Gastrocnemius medialis (tissue), 4 donors: Measurements from ENCODE around the gene NCAPD3. TPM values are rescaled to one million over a fixed set of nuclear protein-coding genes. Genes with fewer than 3 reads are reported as not detected.

Source experiments
- ATAC-seq, 2 donors: fragments of 150-250 bp; one replicate each; pipeline ENCODE4 v1.9.1; 2016
- DNase-seq, 2 donors: peaks; one replicate each; pipeline ENCODE4 v3.0.0-alpha.2; 2019
- H3K27ac ChIP-seq, 4 donors: fragments of 200-600 bp; sonication (generic); 1 replicate in 1 of 4; 2 replicates in 3 of 4; pipeline ENCODE4 v1.5.1; 2016 to 2018; ENCODE audit warnings: mild to moderate bottlenecking in 2 of 4, moderate library complexity in 1 of 4
- H3K27me3 ChIP-seq, 3 donors: fragments of 200-600 bp; sonication (generic) in 2 of 3; 1 replicate in 1 of 3; 2 replicates in 2 of 3; pipeline versions ENCODE4 v1.5.1 to v1.6.0; 2016 to 2019; ENCODE audit warnings: mild to moderate bottlenecking in 1 of 3, moderate library complexity in 1 of 3
- H3K36me3 ChIP-seq, 2 donors: fragments of 200-600 bp; sonication (generic) in 1 of 2; one replicate each; pipeline ENCODE4 v1.5.1; 2017 to 2018
- H3K4me1 ChIP-seq, 2 donors: fragments of 200-600 bp; sonication (generic) in 1 of 2; one replicate each; pipeline ENCODE4 v1.5.1; 2016 to 2017; ENCODE audit warnings: mild to moderate bottlenecking in 2 of 2
- H3K4me3 ChIP-seq, 4 donors: fragments of 200-600 bp; sonication (generic) in 3 of 4; 1 replicate in 1 of 4; 2 replicates in 3 of 4; pipeline ENCODE4 v1.5.1; 2016 to 2019; ENCODE audit warnings: mild to moderate bottlenecking in 2 of 4
- H3K9me3 ChIP-seq, 3 donors: fragments of 200-600 bp; sonication (generic) in 2 of 3; 1 replicate in 1 of 3; 2 replicates in 2 of 3; pipeline ENCODE4 v1.5.1; 2016 to 2019
- POLR2A ChIP-seq, 2 donors: fragments of 450-650 bp; IDR thresholded peaks; one replicate each; pipeline ENCODE4 v1.6.1; 2017; ENCODE audit warnings: antibody characterized with exemption in 2 of 2, mild to moderate bottlenecking in 2 of 2, moderate library complexity in 2 of 2
- in situ Hi-C, 4 donors: fragments of 200-750 bp; cut with MboI; loops; one replicate each; pipeline versions ENCODE4 v1.15.0 to v1.8.0; 2017; ENCODE audit warnings: low sequenced_read_pairs in 4 of 4
- intact Hi-C: fragments of 100-400 bp; cut with DNase I; formaldehyde crosslinking; loops from one replicate; pipeline ENCODE4 v1.15.1; 2023; ENCODE audit warnings: low total_unique reads
- total RNA-seq, 4 donors: library from RNA; depleted of rRNA; stranded (reverse); fragments of >200 nt; gene quantifications; one replicate each; pipeline versions ENCODE4 v1.1.0 to v1.2.3, GENCODE V29; 2016
- TF ChIP-seq, protein P1 (sequence below), 5 experiments: fragments of 450-650 bp in 3 of 5; fragments of 200-600 bp in 2 of 5; sonication (generic) in 2 of 5; IDR thresholded peaks in 4 of 5; conservative IDR thresholded peaks in 1 of 5; 1 replicate in 4 of 5; 2 replicates in 1 of 5; pipeline ENCODE4 v1.5.1; 2016 to 2019; ENCODE audit warnings: antibody characterized with exemption in 5 of 5, mild to moderate bottlenecking in 3 of 5, moderate library complexity in 3 of 5

NCAPD3 gene
- total RNA-seq, 4 donors from 2014 or later: 3.6 to 6.7 (median 4.5) TPM

DNA sequence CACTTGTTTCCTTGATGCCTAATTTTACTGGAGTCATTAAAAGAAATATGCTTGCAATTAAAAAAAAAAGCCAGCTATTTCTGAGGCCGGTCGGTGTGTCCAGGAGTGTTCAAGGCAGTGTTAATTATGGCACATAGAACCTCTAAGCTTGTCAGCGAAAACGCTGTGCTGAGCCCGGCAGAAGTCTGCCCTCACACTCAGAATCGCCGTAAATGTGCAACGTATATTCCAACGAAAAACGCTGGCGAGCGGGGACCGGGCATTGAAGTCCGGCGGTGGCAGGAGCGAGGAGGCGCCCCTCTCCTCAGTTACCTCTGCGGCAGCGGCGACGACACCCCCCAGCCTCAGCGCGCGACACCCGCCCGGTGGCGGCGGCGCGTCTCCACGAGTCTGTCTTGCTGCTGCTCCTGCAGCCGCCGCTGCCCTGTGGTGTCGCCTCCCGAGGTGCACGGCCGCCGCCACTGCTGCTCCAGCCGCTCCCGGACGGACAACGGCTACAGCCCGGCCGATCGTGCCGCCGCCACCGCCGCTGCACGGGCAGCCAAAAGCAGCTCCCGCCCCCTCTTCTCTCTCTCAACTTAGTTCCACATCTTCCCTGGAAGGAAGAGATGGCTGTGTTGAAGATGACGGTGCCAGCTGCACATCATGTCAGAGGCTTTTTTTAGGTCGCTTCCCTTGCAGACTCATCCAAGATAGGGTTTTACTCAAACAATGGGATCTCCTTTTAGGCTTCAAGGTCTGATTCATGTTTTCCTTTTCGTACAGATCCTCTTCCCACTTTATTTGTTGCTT lies 98.9 kb downstream of the NCAPD3 start:
- no peaks in the 10 kb centered on the region for H3K36me3 ChIP-seq
- H3K27me3 ChIP-seq: peaks cover 0 to 3% (median 0%) of the 10 kb centered on the region in 3 donors
- peak in 1 of 2 donors; percentile 36 for DNase-seq
- intact Hi-C loops: loop anchor here (2.0 to 10.0 kb wide), 3 partner anchors 56 to 170 kb away; partner anchors contain the start of genes IGSF9B and JAM3
- ATAC-seq: peak; percentile 50 to 72
- peak overlapping the region; percentile 52 to 70 (median 60) for H3K27ac ChIP-seq
- H3K4me1 ChIP-seq: peaks cover 32 to 43% of the 10 kb centered on the region in 2 donors
- H3K9me3 ChIP-seq: no peaks in the 10 kb centered on the region
- H3K4me3 ChIP-seq: peak overlapping the region; percentile 52 to 59 (median 54)
- in situ Hi-C loops: loop anchor here in 3 of 4 donors (25.0 kb wide), 1 partner anchor 188 kb away; no protein-coding TSS in a partner anchor
- TF ChIP-seq POLR2A (IDR thresholded peaks at IDR 0.05): peak; percentile 20 to 21
- TF ChIP-seq, protein P1, sequence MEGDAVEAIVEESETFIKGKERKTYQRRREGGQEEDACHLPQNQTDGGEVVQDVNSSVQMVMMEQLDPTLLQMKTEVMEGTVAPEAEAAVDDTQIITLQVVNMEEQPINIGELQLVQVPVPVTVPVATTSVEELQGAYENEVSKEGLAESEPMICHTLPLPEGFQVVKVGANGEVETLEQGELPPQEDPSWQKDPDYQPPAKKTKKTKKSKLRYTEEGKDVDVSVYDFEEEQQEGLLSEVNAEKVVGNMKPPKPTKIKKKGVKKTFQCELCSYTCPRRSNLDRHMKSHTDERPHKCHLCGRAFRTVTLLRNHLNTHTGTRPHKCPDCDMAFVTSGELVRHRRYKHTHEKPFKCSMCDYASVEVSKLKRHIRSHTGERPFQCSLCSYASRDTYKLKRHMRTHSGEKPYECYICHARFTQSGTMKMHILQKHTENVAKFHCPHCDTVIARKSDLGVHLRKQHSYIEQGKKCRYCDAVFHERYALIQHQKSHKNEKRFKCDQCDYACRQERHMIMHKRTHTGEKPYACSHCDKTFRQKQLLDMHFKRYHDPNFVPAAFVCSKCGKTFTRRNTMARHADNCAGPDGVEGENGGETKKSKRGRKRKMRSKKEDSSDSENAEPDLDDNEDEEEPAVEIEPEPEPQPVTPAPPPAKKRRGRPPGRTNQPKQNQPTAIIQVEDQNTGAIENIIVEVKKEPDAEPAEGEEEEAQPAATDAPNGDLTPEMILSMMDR (IDR thresholded peaks at IDR 0.05 in 4 of 5, conservative IDR thresholded peaks at IDR 0.05 in 1 of 5): peak in 2 of 5 experiments; percentile 15 to 16

DNA sequence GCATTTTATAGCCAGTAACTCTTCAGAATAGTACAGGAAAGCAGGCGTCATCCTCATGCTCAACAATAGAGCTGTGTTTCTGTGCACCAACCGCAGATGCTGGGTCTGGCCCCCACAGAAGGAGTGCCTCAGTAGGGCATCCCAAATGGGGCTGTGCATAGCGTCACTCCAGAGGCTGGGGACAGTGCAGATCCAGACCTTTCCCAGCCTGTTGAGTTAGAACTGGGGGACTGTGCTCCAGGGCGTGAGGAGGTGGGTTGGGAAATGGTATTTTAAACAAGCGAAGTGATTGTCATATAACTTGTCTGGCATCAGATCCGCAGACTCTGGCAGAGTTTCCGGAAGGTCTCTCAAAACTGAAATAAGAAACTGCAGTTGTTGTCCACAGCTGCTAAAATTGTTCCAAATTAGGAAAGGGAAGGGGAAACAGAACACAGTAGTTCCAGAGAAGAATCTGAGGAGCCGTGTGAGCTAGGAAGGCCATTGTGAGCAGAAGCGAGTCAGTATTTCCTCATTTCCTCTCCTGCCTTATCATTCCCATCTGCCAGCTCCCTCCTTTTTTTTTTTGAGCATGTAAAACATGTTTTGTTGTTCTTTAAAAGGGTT lies 102.7 kb downstream of the NCAPD3 start:
- in situ Hi-C loops (no loop called here), intact Hi-C loops (loop anchor here (5.0 to 10.0 kb wide), 2 partner anchors 74 to 166 kb away; partner anchors contain the start of gene IGSF9B)
- H3K4me1 ChIP-seq: peaks cover 31 to 45% of the 10 kb centered on the region in 2 donors
- peaks cover 0 to 3% (median 0%) of the 10 kb centered on the region in 3 donors for H3K27me3 ChIP-seq
- peak overlapping the region; percentile 74 to 80 (median 76) for H3K27ac ChIP-seq
- ATAC-seq (peak; percentile 31 to 57), DNase-seq (no peak)
- no peaks in the 10 kb centered on the region for H3K36me3 ChIP-seq
- TF ChIP-seq, protein P1 (IDR thresholded peaks at IDR 0.05 in 4 of 5, conservative IDR thresholded peaks at IDR 0.05 in 1 of 5): no peak
- TF ChIP-seq POLR2A (IDR thresholded peaks at IDR 0.05): no peak
- H3K9me3 ChIP-seq: no peaks in the 10 kb centered on the region
- H3K4me3 ChIP-seq: peak overlapping the region in 3 of 4 donors; percentile 30 to 42 (median 38)

DNA sequence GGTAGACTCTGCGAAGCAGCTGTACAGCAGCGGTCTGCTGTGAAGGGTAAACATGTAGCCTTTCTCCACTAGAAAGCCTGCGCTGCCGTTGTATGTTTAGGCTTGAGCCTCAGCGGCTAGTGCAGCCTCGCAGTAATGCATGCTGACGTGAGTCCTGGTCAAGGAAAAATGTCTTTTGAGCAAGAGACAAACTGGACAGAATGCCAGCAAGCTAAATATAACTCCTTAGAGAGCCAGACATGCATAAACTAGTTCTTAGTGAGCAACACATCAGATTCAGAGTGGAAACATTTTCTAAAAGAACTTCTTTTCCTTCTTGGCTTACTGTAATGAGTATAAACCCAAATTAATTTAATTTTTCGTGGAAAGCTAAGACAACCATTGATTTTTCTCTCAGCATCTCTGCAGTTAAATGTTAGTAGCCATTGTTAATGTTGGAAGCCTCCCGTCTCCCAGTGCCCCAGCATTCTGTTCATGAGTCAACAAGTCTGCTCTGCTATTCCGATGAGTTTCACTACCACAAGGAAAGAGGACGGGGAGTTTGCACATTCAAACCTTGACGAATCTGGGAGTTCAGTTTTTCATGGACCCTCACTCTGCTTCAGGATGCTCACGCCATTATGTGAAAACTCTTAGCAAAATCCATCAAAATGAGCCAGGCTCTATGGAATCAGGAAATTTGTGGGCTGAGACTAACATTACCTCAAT lies 103.5 kb downstream of the NCAPD3 start:
- peak overlapping the region; percentile 74 to 80 (median 76) for H3K27ac ChIP-seq
- H3K36me3 ChIP-seq: no peaks in the 10 kb centered on the region
- in situ Hi-C loops: no loop called here
- DNase-seq (peak; percentile 13 to 54), ATAC-seq (peak; percentile 78 to 91)
- H3K4me3 ChIP-seq: peak overlapping the region; percentile 21 to 42 (median 34)
- H3K27me3 ChIP-seq: peaks cover 0 to 3% (median 0%) of the 10 kb centered on the region in 3 donors
- H3K9me3 ChIP-seq: no peaks in the 10 kb centered on the region
- intact Hi-C loops: loop anchor here (5.0 to 10.0 kb wide), 2 partner anchors 73 to 165 kb away; partner anchors contain the start of gene IGSF9B
- H3K4me1 ChIP-seq: peaks cover 24 to 38% of the 10 kb centered on the region in 2 donors
- peak in 1 of 2 donors; percentile 12 for TF ChIP-seq POLR2A (IDR thresholded peaks at IDR 0.05)
- TF ChIP-seq, protein P1 (IDR thresholded peaks at IDR 0.05 in 4 of 5, conservative IDR thresholded peaks at IDR 0.05 in 1 of 5): no peak

DNA sequence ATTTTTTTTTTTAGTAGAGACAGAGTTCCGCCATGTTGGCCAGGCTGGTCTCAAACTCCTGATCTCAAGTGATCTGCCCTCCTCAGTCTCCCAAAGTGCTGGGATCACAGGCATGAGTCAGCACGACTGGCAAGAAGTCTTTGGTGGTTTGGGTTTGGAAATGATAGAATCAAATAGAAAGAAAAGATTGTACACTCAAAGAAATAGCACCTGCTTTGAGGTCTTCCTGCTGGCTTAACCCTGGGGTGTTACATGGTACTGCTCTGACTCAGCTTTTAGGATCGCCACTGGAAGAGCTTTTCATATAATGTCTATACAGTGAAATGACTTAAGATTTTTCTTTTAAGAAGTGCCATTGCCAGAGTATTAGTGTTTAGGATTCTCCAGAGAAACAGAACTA lies 104.7 kb downstream of the NCAPD3 start:
- Histone ChIP-seq H3K27ac (peak overlapping the region in 3 of 4 donors; percentile 76 to 80 (median 77)), H3K27me3 (peaks cover 0 to 3% (median 0%) of the 10 kb centered on the region in 3 donors), H3K9me3 (no peaks in the 10 kb centered on the region), H3K4me3 (no peak overlapping the region), H3K4me1 (peaks cover 24 to 32% of the 10 kb centered on the region in 2 donors), H3K36me3 (no peaks in the 10 kb centered on the region)
- intact Hi-C loops: loop anchor here (5.0 kb wide), 1 partner anchor 103 kb away; the partner anchor contains the start of genes NCAPD3 and VPS26B
- no peak for DNase-seq
- TF ChIP-seq POLR2A (IDR thresholded peaks at IDR 0.05): no peak
- TF ChIP-seq, protein P1 (IDR thresholded peaks at IDR 0.05 in 4 of 5, conservative IDR thresholded peaks at IDR 0.05 in 1 of 5): no peak
- no peak for ATAC-seq
- in situ Hi-C loops: no loop called here
